ENCODE results near the gene CTNNBL1.

The CTNNBL1 gene

DNA sequence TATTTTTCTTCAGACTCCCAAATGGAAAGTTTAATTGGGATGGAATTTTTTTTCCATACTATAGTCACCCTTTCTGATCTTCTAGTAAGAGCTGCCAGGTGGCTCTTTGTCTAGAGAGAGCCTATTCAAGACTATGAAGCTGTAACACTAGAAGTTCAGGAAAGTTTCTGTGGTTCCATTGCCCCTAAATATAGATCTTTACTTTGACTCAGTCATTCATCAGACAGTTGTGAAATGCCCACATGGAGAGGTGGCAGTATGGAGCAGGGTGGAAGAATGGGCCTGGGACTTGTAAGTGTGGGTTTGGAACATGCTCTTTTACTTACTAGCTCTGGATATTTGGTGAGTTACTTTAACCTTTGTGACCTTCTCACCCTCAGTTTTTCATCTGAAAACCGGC is 87.8 kb downstream of the CTNNBL1 start:
- no peak for DNase-seq

- DNase-seq: no peak
Measured at GRCh38 chr20:37786043-37786442, 92.2 kb downstream of the CTNNBL1 start.

- no peak for DNase-seq
Measured at GRCh38 chr20:37789408-37789807, 95.6 kb downstream of the CTNNBL1 start.

DNA sequence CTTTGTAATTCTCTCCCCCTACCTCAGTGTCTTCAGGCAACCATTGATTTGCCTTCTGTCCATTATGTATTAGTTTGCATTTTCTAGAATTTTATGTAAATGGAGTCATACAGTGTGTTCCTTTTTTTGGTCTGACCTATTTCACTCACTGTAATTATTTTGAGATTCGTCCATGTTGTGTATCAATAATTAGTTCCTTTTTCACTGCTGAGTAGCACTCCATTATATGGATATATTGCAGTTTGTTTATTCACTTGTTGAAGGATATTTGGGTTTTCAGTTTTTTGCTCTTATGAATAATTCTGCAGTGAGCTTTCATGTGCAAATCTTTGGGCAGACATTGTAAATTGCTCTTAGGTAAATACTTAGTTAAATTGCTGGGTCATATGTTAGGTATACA is 97.1 kb downstream of the CTNNBL1 start:
- no peak for DNase-seq

- DNase-seq: no peak
Measured at GRCh38 chr20:37796121-37796520, 102.3 kb downstream of the CTNNBL1 start.

DNA sequence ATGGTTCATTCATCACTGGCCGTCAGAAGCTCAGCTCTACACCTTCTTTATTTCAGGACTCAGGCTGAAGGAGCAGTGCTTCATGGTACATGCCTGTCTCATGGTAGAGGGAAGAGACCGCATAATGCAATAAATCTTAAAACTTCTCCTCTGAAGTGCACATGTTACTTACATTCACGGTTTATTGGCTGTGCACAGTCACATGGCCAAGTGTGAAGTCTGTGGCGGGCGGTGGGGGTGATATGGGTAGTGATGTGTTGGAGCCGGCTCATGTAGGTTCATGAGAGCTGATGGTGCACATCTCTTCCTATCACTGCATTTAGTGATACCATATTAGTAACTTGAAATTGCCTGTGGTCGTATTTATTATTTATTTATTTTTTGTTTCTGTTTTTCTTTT is 102.9 kb downstream of the CTNNBL1 start:
- no peak for DNase-seq

DNA sequence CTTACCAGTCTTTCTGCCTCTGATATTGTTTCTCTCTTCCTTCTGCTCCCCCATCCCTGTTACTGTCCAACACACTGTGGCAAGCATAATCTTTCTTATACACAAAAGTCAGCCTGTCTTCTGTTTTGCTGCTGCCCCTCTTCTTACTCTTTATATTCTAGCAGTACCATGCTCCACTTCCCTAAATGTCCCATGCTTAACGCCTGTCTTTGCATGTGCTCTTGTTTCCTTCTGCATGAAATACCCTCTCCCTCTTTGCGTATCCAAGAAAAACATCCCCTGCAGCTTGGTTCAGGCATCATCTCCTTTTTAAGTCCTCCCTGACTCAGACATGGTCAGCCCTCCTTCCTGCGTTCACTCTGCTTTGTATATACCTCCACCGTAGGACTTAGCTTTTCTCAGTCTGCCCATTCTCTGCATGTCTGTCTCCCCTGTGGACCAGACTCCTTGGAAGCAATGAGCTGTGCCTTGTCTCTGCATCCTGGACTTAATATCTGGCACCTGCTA is 103.9 kb downstream of the CTNNBL1 start:
- no peak for DNase-seq

DNA sequence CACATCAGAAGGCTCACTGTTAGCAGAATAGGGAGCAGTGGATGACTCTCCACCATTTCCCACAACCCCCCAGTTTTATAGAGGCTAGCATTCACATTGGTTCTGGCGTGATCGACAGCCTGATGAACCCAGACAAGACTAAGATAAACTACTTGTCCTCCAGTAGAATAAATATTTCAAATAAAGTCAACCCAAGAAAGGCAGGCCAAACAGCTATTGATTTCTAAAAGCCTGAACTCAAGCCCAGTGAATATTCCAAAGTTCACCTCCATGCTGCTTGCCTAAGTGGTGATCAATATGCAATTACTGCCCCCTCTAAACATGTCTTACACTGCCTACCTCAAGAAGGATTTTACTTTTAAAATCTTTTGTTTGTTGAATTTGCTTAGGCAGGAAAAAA is 104.5 kb downstream of the CTNNBL1 start:
- DNase-seq: no peak

DNA sequence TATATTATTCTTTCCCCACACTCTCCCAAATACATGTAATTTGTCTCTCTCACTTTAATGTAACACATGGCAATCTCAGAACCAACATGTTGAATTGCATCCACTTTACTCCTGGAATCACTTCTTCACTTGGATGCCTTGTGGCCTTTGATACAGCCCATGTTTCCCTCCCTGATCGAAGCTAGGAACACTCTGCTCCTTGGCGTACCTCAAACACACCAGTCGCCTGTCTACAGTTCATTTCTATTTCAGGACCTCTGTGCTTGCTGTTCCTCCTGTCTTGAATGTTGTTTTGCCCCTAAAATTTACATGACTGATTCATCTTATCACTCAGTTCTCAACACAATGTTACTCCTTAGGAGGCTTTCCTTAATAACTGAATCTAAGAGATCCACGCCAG is 106.8 kb downstream of the CTNNBL1 start:
- no peak for DNase-seq

DNA sequence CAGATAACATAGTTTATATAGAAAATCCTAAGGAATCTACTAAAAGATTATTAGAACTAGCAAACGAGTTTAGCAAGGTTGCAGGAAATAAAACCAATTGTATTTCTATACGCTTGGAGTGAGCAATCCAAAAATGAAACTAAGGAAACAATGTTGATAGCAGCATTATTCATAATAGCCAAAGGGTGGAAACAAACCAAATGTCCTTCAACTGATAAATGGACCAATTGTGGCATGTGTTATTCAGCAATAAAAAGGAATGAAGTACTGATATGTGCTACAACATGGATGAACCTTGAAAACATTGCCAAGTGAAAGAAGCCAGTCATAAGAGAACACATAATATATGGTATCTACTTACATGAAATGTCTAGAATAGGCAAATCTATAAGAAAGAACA is 108.1 kb downstream of the CTNNBL1 start:
- no peak for DNase-seq

GRCh38 chr20:37803438-37804307 is 109.8 kb downstream of the CTNNBL1 start:
- peak in 2 of 3 experiments; percentile 12 to 83 for DNase-seq

DNA sequence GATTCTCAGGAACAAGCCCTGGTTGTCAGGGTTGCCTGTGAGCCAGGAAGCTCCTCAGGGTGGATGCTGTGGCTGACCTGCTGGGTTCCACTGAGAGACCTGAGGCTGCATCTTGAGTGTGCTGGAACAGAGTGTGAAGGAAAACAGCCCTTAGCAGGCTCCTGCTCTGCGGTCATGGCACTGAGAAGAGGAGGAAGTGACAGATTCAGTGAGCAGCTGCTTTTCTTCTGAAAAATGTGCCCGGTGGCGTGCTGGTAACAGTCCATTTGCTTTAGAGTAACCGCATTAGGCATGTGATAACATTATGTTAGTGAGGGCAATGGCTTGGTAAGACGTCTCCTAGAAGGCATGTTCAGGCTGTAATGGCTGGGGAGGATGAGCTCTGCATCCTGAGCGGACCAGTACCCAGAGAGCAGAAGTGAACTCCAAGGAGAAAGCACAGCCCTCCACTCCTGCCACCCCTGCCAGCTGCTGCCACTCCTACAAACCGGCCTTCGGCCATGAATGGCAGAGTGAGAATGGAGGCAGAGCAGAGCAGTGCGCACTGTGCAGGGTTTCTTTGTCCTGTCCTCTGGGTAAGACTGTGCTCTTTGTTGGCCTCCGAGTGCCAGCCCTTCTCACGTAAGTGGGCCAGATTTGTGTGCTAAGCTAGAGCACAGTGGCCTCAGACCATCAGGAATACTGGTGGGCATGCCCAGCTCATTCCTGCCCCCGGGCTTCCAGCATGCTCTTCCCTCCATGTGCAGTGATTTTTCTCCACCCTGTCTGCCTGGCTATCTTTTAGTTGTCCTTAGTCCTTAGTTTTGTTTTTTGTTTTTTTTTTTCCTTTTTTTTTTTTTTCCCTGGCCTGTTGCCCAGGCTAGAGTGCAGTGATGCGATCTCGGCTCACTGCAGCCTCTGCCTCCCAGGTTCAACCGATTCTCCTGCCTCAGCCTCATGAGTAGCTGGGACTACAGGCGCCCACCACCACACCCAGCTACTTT is 111.0 kb downstream of the CTNNBL1 start:
- DNase-seq: peak in 1 of 3 experiments; percentile 75

DNA sequence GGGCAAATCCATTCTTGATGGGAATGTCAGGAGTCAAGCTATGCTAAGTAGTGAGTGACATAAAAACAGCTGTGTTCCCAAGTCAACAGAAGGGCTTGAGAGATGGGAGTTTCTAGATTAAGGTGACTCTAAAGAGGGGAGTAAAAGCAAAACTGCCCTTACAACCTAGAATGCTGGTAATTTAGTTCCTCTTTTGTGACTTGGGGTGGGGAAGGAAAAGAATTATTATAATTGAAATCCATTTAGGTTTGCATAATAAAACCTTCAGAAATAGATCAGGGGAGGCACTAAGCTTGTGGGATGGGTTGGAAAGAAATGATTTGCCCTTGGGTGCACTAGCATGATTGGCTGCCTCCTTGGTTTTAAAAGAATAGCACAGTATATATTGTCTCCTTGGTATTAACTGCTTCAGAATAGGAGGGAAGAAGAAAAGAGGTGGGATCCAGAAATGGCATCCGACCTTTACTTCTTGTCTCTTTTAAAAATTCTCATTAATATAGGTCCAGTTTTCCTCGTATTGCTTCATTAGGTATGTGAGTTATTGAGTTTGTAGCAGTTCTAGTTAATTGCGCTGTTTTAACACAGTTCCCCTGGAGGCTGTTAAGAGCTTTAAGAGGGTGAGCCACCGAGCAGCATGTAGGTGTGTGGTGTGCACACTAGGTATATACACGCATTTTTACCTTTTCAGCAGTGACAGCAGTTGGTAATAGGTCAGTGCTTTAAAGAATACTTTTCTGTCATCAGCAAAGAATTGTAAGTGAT is 113.8 kb downstream of the CTNNBL1 start:
- no peak for DNase-seq

DNA sequence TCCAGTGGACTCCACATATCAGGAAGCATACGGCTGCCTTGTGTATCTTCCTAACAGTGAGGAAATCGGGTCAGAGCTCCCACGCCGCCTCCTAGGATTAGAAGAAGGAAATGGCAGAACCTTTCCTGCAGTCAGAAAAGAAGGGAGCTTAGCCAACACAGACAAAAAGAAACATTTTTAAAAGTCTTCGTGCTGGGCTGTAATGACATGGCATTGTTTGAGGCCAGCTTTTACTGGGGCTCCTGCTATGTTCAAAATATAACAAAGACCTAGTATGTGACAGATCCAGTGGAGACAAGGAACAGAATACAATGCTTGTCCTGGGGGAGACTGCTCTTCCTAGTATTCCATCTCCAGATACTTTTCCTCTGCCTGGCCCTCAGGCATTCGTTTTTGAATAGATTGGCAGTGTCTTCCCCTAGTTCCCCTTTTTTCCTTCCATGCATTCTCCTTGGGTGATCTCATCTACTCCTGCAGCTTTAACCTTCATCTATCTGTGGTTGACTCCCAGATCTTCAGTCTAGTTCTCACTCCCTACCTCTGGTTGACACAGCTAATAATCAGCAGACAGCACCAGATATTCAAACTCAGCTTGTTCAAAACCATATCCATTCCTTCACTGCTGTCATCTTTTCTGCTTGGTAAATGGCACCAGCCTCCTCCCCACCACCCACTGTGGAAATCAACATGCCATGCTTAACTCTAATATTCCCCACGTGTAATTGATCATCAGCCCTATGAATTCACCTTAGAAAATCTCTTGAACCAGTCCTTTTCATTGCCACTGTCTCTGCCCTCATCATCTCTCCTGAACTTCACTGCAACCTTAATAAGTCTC is 114.6 kb downstream of the CTNNBL1 start:
- DNase-seq: no peak

DNA sequence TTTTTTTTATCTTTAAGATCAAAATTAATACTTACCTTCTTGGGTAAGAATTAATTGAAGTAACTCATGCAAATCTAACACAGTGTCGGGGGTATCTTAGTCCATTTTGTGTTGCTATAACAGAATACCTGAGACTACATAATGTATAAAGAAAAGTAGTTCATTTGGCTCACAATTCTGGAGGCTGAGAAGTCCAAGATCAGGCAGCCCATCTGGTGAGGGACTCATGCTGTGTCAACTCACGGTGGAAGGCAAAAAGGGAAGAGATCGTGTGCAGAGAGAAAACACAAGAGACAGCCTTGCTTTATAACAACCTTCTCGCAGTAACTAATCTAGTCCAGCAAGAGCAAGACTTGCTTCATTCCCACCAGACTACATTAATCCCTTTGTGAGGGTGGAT is 116.2 kb downstream of the CTNNBL1 start:
- no peak for DNase-seq

- DNase-seq: peak; percentile 36 to 89 (median 57)
Measured at GRCh38 chr20:37816003-37816402, 122.2 kb downstream of the CTNNBL1 start.

GRCh38 chr20:37816726-37817125 is 122.9 kb downstream of the CTNNBL1 start:
- DNase-seq: peak in 1 of 3 experiments; percentile 59

- DNase-seq: no peak
Measured at GRCh38 chr20:37821696-37822095, 127.9 kb downstream of the CTNNBL1 start.

DNA sequence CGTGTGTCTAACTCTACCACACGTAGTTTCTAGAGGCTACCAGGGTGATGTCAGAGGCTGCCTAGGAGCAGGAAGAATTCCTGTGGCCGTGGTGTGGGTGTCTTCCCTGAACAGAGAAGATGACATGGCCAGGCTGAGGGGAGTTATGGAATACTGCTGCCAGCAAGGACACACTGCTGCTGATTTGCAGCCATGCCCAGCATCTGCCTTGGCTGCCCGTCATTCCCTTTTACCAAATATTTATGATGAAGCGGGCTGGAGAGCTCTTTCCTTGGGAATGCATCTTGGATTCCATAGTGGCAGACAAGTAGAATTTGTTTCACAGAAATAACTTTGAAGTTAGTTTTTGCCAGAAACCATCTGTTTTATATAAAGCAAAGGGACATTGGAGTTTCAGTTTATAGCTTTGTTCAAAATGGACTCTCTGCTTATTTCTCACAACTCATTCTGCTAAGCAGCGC is 128.3 kb downstream of the CTNNBL1 start:
- no peak for DNase-seq

GRCh38 chr20:37823296-37823980 is 129.6 kb downstream of the CTNNBL1 start:
- DNase-seq: peak in 1 of 3 experiments; percentile 63

DNA sequence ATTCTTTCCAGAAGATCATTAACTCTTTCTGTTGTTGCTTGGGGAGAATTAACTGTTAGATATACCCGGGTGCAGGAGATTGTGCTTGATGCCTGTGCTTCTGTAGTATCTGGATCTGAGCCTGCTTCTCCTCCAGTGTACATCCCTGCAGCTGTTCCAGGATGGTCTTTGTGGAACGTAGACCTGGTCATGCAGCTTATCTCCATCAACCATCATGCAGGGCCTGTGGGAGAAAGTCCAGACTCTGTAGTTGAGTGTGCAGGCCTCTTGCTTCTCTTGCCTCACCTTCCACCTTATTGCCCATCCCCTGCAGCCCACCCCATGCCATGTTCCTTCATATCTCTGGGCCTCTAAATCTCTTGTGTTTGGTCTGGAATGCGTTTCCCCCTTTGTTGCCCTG is 133.8 kb downstream of the CTNNBL1 start:
- DNase-seq: no peak
